Esophagus squamous epithelium (tissue), 5 donors: ENCODE measurements around the gene SAXO1. TPM values are rescaled to one million over a fixed set of nuclear protein-coding genes. Genes with fewer than 3 reads are reported as not detected.

Source experiments
- DNase-seq: peaks from one replicate; lab custom pipeline; 2025; lab: John Stamatoyannopoulos, UW
- H3K27ac ChIP-seq, 4 donors: fragments of 200-600 bp; sonication (generic); one replicate each; pipeline ENCODE4 v1.5.1; 2016 to 2019; ENCODE audit warnings: mild to moderate bottlenecking in 1 of 4
- H3K27me3 ChIP-seq, 4 donors: fragments of 200-600 bp; sonication (generic); 1 replicate in 3 of 4; 2 replicates in 1 of 4; pipeline versions ENCODE4 v1.5.1 to v1.6.0; 2017 to 2021; ENCODE audit warnings: antibody characterized with exemption in 1 of 4
- H3K36me3 ChIP-seq, 3 donors: fragments of 200-600 bp; sonication (generic); one replicate each; pipeline ENCODE4 v1.5.1; 2016 to 2019
- H3K4me1 ChIP-seq, 3 donors: fragments of 200-600 bp; sonication (generic); one replicate each; pipeline ENCODE4 v1.5.1; 2017 to 2019
- H3K4me3 ChIP-seq, 4 donors: fragments of 200-600 bp; sonication (generic); 1 replicate in 3 of 4; 2 replicates in 1 of 4; pipeline ENCODE4 v1.5.1; 2016 to 2019; ENCODE audit warnings: mild to moderate bottlenecking in 2 of 4, moderate library complexity in 1 of 4
- H3K9me3 ChIP-seq, 3 donors: fragments of 200-600 bp; sonication (generic); one replicate each; pipeline ENCODE4 v1.5.1; 2016 to 2019
- CTCF ChIP-seq, 6 experiments: fragments of 450-650 bp in 4 of 6; fragments of 200-600 bp in 2 of 6; sonication (generic) in 2 of 6; IDR thresholded peaks; one replicate each; pipeline ENCODE4 v1.5.1; 2016 to 2019; ENCODE audit warnings: antibody characterized with exemption in 6 of 6, mild to moderate bottlenecking in 4 of 6, moderate library complexity in 4 of 6
- POLR2A ChIP-seq, 4 donors: fragments of 450-650 bp; IDR thresholded peaks; one replicate each; pipeline ENCODE4 v1.6.1; 2017; ENCODE audit warnings: antibody characterized with exemption in 4 of 4, mild to moderate bottlenecking in 4 of 4, moderate library complexity in 3 of 4
- WGBS, 2 donors: methylation state at CpG; one replicate each; pipeline ENCODE4 v1.1.5; 2018; 5-methylcytosine and 5-hydroxymethylcytosine counted together
- intact Hi-C: fragments of 100-400 bp; cut with DNase I; formaldehyde crosslinking; loops from one replicate; pipeline ENCODE4 v1.15.0; 2022
- total RNA-seq, 4 donors: library from RNA; depleted of rRNA; stranded (reverse); fragments of >200 nt; gene quantifications; one replicate each; pipeline ENCODE4 v1.1.0, GENCODE V29; 2016
- donor health status: DM: yes; HTN: yes; CAD: no.

The SAXO1 gene
- total RNA-seq, 4 donors from 2014 or later, result not detected

- intact Hi-C loops, result no loop called here
- no peak for DNase-seq
- Histone ChIP-seq H3K27me3 (no peaks in the 10 kb centered on the region), H3K27ac (no peak overlapping the region), H3K4me3 (no peak overlapping the region), H3K4me1 (peaks cover 0 to 23% (median 0%) of the 10 kb centered on the region in 3 donors), H3K36me3 (peaks cover 0 to 14% (median 0%) of the 10 kb centered on the region in 3 donors), H3K9me3 (peaks cover 0 to 21% (median 15%) of the 10 kb centered on the region in 3 donors)
- TF ChIP-seq CTCF (IDR thresholded peaks at IDR 0.05) (no peak), POLR2A (IDR thresholded peaks at IDR 0.05) (no peak)
- 37 to 57% methylated on average over 4 of the region's 4 CpGs for WGBS, 2 donors
Measured at GRCh38 chr9:18893046-18893445, 140.0 kb downstream of the SAXO1 start.

GRCh38 chr9:18891946-18892670 is 140.9 kb downstream of the SAXO1 start:
- WGBS, 2 donors, result 85 to 86% methylated on average over 1 to 3 of the region's 5 CpGs
- intact Hi-C loops, result no loop called here

GRCh38 chr9:18890372-18890771 is 142.6 kb downstream of the SAXO1 start:
- H3K4me3 ChIP-seq, result no peak overlapping the region
- no peak for DNase-seq
- intact Hi-C loops, result no loop called here
- H3K9me3 ChIP-seq, result peaks cover 0 to 1% (median 0%) of the 10 kb centered on the region in 3 donors
- TF ChIP-seq CTCF (IDR thresholded peaks at IDR 0.05) (no peak), POLR2A (IDR thresholded peaks at IDR 0.05) (no peak)
- H3K4me1 ChIP-seq, result peaks cover 0 to 26% (median 0%) of the 10 kb centered on the region in 3 donors
- WGBS, 2 donors, result 18 to 34% methylated on average over 4 of the region's 4 CpGs
- no peaks in the 10 kb centered on the region for H3K27me3 ChIP-seq
- H3K36me3 ChIP-seq, result peaks cover 0 to 4% (median 0%) of the 10 kb centered on the region in 3 donors
- no peak overlapping the region for H3K27ac ChIP-seq

More at GRCh38 chr9:18891946-18892670, 140.9 kb downstream of the SAXO1 start:
- no peak overlapping the region for H3K4me3 ChIP-seq
- H3K27me3 ChIP-seq, result no peaks in the 10 kb centered on the region
- no peak for DNase-seq
- peaks cover 0 to 26% (median 0%) of the 10 kb centered on the region in 3 donors for H3K4me1 ChIP-seq
- TF ChIP-seq POLR2A (IDR thresholded peaks at IDR 0.05) (no peak), CTCF (IDR thresholded peaks at IDR 0.05) (no peak)
- peaks cover 0 to 16% (median 15%) of the 10 kb centered on the region in 3 donors for H3K9me3 ChIP-seq
- H3K36me3 ChIP-seq, result peaks cover 0 to 12% (median 0%) of the 10 kb centered on the region in 3 donors
- H3K27ac ChIP-seq, result no peak overlapping the region

GRCh38 chr9:18889550-18889949 is 143.5 kb downstream of the SAXO1 start:
- H3K4me1 ChIP-seq, result peaks cover 0 to 26% (median 0%) of the 10 kb centered on the region in 3 donors
- H3K36me3 ChIP-seq, result peaks cover 0 to 4% (median 0%) of the 10 kb centered on the region in 3 donors
- H3K9me3 ChIP-seq, result no peaks in the 10 kb centered on the region
- DNase-seq, result no peak
- H3K27me3 ChIP-seq, result no peaks in the 10 kb centered on the region
- H3K27ac ChIP-seq, result no peak overlapping the region
- no CpG with 5 or more reads among the region's 12 CpGs for WGBS, 2 donors
- intact Hi-C loops, result no loop called here
- no peak for TF ChIP-seq CTCF (IDR thresholded peaks at IDR 0.05)
- no peak for TF ChIP-seq POLR2A (IDR thresholded peaks at IDR 0.05)
- no peak overlapping the region for H3K4me3 ChIP-seq

GRCh38 chr9:18888290-18888689 is 144.7 kb downstream of the SAXO1 start:
- peaks cover 0 to 26% (median 0%) of the 10 kb centered on the region in 3 donors for H3K4me1 ChIP-seq
- no peaks in the 10 kb centered on the region for H3K27me3 ChIP-seq
- TF ChIP-seq CTCF (IDR thresholded peaks at IDR 0.05), result no peak
- no peak for TF ChIP-seq POLR2A (IDR thresholded peaks at IDR 0.05)
- H3K9me3 ChIP-seq, result no peaks in the 10 kb centered on the region
- peaks cover 0 to 4% (median 0%) of the 10 kb centered on the region in 3 donors for H3K36me3 ChIP-seq
- H3K4me3 ChIP-seq, result no peak overlapping the region
- intact Hi-C loops, result no loop called here
- WGBS, 2 donors, result 83% methylated on average over 1 of the region's 1 CpG; no CpG with 5 or more reads in 1 of the 2 donors
- H3K27ac ChIP-seq, result no peak overlapping the region
- no peak for DNase-seq
